ENCODE measurements around the gene NRG3. TPM values are rescaled to one million over a fixed set of nuclear protein-coding genes. Genes with fewer than 3 reads are reported as not detected.

NRG3 gene
- total and polyA plus RNA-seq, 12 donors: 0.46 to 3.8 (median 1.3) TPM

DNA sequence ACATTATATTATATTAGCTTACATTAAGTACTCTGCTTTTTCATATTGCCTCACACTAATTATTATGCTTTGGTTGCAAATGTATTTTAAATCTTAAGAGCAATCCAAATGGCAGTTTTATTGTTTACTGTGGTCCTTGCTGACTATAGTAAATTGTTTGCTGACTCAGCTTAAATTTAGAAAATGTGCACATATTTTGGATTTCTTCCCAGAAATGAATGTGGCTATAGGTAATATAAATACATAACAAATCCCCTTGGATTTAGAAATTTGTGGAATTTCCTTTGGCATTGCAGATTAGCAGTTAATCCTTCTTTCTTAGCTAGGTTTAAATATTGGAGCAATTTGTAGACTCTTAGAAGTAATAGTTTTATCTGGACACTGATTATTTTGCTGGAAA lies 565.8 kb downstream of the NRG3 start:
- intact Hi-C loops (cut with DNase I): no loop called here
- no peak overlapping the region for H3K4me3 ChIP-seq
- DNase-seq: no peak
- no peaks in the 10 kb centered on the region for H3K27me3 ChIP-seq
- no peak overlapping the region for H3K27ac ChIP-seq
- H3K4me1 ChIP-seq (replicated peaks in 1 of 2): no peaks in the 10 kb centered on the region
- H3K36me3 ChIP-seq (replicated peaks in 1 of 2): no peaks in the 10 kb centered on the region
- peaks cover 0 to 4% (median 0%) of the 10 kb centered on the region in 3 donors for H3K9me3 ChIP-seq (replicated peaks in 1 of 3)
- TF ChIP-seq POLR2A (IDR thresholded peaks at IDR 0.05): no peak
- TF ChIP-seq, protein P1, sequence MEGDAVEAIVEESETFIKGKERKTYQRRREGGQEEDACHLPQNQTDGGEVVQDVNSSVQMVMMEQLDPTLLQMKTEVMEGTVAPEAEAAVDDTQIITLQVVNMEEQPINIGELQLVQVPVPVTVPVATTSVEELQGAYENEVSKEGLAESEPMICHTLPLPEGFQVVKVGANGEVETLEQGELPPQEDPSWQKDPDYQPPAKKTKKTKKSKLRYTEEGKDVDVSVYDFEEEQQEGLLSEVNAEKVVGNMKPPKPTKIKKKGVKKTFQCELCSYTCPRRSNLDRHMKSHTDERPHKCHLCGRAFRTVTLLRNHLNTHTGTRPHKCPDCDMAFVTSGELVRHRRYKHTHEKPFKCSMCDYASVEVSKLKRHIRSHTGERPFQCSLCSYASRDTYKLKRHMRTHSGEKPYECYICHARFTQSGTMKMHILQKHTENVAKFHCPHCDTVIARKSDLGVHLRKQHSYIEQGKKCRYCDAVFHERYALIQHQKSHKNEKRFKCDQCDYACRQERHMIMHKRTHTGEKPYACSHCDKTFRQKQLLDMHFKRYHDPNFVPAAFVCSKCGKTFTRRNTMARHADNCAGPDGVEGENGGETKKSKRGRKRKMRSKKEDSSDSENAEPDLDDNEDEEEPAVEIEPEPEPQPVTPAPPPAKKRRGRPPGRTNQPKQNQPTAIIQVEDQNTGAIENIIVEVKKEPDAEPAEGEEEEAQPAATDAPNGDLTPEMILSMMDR (IDR thresholded peaks at IDR 0.05): no peak

DNA sequence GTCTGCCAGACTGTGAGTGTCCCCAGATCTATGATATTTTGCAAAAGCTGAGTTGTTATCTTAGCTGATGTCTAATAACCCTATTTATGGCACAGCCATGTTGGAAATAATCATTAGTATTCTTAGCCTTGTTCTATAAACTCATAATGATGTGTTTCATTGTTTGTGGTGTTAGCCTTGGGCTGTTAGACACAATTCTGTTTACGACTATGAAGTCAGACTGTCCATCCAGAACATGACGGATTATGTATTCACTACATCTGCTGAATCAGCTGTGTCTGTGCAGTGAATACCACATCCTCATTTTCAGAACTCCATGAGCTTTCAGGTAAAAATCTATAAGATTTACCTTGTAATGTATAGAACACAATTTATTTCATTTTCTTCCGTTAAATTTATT lies 577.1 kb downstream of the NRG3 start:
- TF ChIP-seq POLR2A (IDR thresholded peaks at IDR 0.05): no peak
- TF ChIP-seq, protein P1 (IDR thresholded peaks at IDR 0.05): no peak
- Histone ChIP-seq H3K4me3 (no peak overlapping the region), H3K4me1 (replicated peaks in 1 of 2) (no peaks in the 10 kb centered on the region), H3K36me3 (replicated peaks in 1 of 2) (no peaks in the 10 kb centered on the region), H3K27me3 (no peaks in the 10 kb centered on the region), H3K27ac (no peak overlapping the region), H3K9me3 (replicated peaks in 1 of 3) (no peaks in the 10 kb centered on the region)
- WGBS, 4 donors: 81 to 91% (median 83%) methylated on average over 3 of the region's 3 CpGs
- DNase-seq: no peak
- intact Hi-C loops (cut with DNase I): no loop called here

- no peak for TF ChIP-seq POLR2A (IDR thresholded peaks at IDR 0.05)
- TF ChIP-seq, protein P1 (IDR thresholded peaks at IDR 0.05): no peak
- H3K9me3 ChIP-seq (replicated peaks in 1 of 3): no peaks in the 10 kb centered on the region
- H3K4me3 ChIP-seq: no peak overlapping the region
- DNase-seq: no peak
- intact Hi-C loops (cut with DNase I): no loop called here
- H3K4me1 ChIP-seq (replicated peaks in 1 of 2): no peaks in the 10 kb centered on the region
- H3K36me3 ChIP-seq (replicated peaks in 1 of 2): no peaks in the 10 kb centered on the region
- 29 to 52% (median 44%) methylated on average over 1 of the region's 1 CpG for WGBS, 4 donors
- no peak overlapping the region for H3K27ac ChIP-seq
- H3K27me3 ChIP-seq: no peaks in the 10 kb centered on the region
These were observed 577.7 kb downstream of the NRG3 start for GRCh38 chr10:82452676-82453075.

GRCh38 chr10:82453678-82454293 lies 578.8 kb downstream of the NRG3 start:
- WGBS, 4 donors: 88 to 93% (median 90%) methylated on average over 2 of the region's 2 CpGs
- intact Hi-C loops (cut with DNase I): no loop called here

More at GRCh38 chr10:82453678-82454293, 578.8 kb downstream of the NRG3 start:
- Histone ChIP-seq H3K27ac (no peak overlapping the region), H3K4me3 (no peak overlapping the region), H3K4me1 (replicated peaks in 1 of 2) (no peaks in the 10 kb centered on the region), H3K36me3 (replicated peaks in 1 of 2) (no peaks in the 10 kb centered on the region), H3K9me3 (replicated peaks in 1 of 3) (no peaks in the 10 kb centered on the region), H3K27me3 (no peaks in the 10 kb centered on the region)
- TF ChIP-seq, protein P1 (IDR thresholded peaks at IDR 0.05): no peak
- no peak for TF ChIP-seq POLR2A (IDR thresholded peaks at IDR 0.05)
- DNase-seq: no peak
